Suprapubic skin (tissue), 3 donors: ENCODE data around the gene EIF2B5.

Experiments
- CTCF ChIP-seq, 2 donors: fragments of 200-600 bp in 1 of 2; fragments of 450-650 bp in 1 of 2; sonication (generic) in 1 of 2; IDR thresholded peaks; one replicate each; pipeline ENCODE4 v1.5.1; 2016 to 2019; ENCODE audit warnings: antibody characterized with exemption in 2 of 2, mild to moderate bottlenecking in 1 of 2, moderate library complexity in 1 of 2
- EP300 ChIP-seq: sonication (generic); formaldehyde crosslinking; IDR thresholded peaks from one replicate; pipeline ENCODE4 v1.6.1; 2017; ENCODE audit warnings: antibody characterized with exemption
- POLR2A ChIP-seq, 2 donors: fragments of 450-650 bp; IDR thresholded peaks; one replicate each; pipeline ENCODE4 v1.6.1; 2017; ENCODE audit warnings: antibody characterized with exemption in 2 of 2, mild to moderate bottlenecking in 2 of 2, moderate library complexity in 2 of 2

- TF ChIP-seq POLR2A (IDR thresholded peaks at IDR 0.05) (no peak), EP300 (no peak), CTCF (IDR thresholded peaks at IDR 0.05) (no peak)
Measured at GRCh38 chr3:184148076-184148475, 12.9 kb downstream of the EIF2B5 start.
